ENCODE measurements around the gene DDA1. TPM values are rescaled to one million over a fixed set of nuclear protein-coding genes. Genes with fewer than 3 reads are reported as not detected.

DDA1 gene
- total RNA-seq, 1 donor from 2014 or later: 38.7 TPM

DNA sequence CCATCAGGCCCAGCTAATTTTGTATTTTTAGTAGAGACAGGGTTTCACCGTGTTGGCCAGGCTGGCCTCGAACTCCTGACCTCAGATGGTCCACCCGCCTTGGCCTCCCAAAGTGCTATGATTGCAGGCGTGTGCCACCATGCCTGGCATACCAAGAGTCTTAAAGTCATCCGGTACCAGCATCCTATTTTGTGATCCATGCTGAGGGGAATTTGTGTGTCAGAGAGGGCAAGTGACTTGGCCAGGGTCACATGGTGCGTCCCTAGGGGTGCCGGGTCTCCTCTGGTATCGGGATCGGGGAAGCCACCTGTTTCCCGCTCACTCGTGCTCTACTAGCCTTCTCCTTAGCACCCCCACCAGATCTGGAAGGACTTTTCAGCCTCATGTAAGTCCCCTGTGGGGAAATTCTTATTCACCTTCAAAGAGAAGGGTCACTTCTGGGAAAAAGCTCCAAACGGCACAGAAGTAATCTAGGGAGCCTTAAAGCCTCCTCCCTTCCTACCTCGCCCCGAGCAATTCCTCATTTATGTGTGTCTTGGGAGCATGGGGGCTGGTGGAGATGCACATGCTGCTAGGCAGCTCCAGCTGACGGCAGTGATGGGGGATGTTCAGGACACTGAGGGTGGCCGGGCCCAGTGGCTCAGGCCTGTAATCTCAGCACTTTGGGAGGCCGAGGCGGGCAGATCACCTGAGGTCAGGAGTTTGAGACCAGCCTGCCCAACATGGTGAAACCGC is 33.8 kb upstream of the DDA1 start:
- H3K9me3 Mint-ChIP-seq: no peaks in the 10 kb centered on the region
- H3K27me3 Mint-ChIP-seq: no peaks in the 10 kb centered on the region
- H3K4me3 Mint-ChIP-seq: no peak overlapping the region

DNA sequence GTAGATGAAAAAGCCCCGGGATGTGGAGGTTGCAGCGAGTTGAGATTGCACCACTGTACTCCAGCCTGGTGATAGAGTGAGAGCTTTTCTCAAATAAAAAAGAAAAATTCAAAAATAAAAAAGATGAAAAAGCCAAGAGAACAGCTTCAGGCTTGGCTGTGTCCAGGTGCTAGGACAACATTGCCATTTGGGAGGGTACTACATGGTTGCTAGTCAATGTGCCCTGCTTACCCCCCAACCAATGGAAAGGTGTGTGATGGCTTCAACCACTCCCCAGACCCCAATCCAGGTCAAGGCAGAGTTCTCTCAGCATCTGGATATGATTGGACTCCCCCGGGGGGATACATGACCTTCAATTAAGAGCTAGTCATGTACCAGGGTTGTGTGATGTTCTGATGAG is 29.9 kb upstream of the DDA1 start:
- DNase-seq (ENCODE audit: extremely low spot score, unreplicated experiment): no peak
- TF ChIP-seq, protein P1, sequence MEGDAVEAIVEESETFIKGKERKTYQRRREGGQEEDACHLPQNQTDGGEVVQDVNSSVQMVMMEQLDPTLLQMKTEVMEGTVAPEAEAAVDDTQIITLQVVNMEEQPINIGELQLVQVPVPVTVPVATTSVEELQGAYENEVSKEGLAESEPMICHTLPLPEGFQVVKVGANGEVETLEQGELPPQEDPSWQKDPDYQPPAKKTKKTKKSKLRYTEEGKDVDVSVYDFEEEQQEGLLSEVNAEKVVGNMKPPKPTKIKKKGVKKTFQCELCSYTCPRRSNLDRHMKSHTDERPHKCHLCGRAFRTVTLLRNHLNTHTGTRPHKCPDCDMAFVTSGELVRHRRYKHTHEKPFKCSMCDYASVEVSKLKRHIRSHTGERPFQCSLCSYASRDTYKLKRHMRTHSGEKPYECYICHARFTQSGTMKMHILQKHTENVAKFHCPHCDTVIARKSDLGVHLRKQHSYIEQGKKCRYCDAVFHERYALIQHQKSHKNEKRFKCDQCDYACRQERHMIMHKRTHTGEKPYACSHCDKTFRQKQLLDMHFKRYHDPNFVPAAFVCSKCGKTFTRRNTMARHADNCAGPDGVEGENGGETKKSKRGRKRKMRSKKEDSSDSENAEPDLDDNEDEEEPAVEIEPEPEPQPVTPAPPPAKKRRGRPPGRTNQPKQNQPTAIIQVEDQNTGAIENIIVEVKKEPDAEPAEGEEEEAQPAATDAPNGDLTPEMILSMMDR (conservative IDR thresholded peaks at IDR 0.05): no peak
- Mint-ChIP-seq H3K4me1 (ENCODE audit: unreplicated experiment) (no peaks in the 10 kb centered on the region), H3K4me3 (no peak overlapping the region), H3K9me3 (no peaks in the 10 kb centered on the region), H3K27ac (no peak overlapping the region), H3K27me3 (peaks cover 3% of the 10 kb centered on the region), H3K36me3 (peaks cover 11% of the 10 kb centered on the region)

More for the DNA sequence above, 33.8 kb upstream of the DDA1 start:
- H3K4me1 Mint-ChIP-seq (ENCODE audit: unreplicated experiment): no peaks in the 10 kb centered on the region
- DNase-seq (ENCODE audit: extremely low spot score, unreplicated experiment): no peak
- no peak overlapping the region for H3K27ac Mint-ChIP-seq
- TF ChIP-seq, protein P1 (conservative IDR thresholded peaks at IDR 0.05): no peak
- peaks cover 11% of the 10 kb centered on the region for H3K36me3 Mint-ChIP-seq

- no peak within 1 kb of the TSS for H3K27ac Mint-ChIP-seq
- H3K36me3 Mint-ChIP-seq: peaks cover 5% of the 10 kb centered on the region
- TF ChIP-seq, protein P1 (conservative IDR thresholded peaks at IDR 0.05): no peak
- peaks cover 3% of the 10 kb centered on the region for H3K27me3 Mint-ChIP-seq
- H3K9me3 Mint-ChIP-seq: no peaks in the 10 kb centered on the region
- H3K4me3 Mint-ChIP-seq: peak within 1 kb of the TSS; percentile 82
- no peaks in the 10 kb centered on the region for H3K4me1 Mint-ChIP-seq (ENCODE audit: unreplicated experiment)
- no peak for DNase-seq (ENCODE audit: extremely low spot score, unreplicated experiment)
Measured at GRCh38 chr19:17281391-17282304, 27.7 kb upstream of the DDA1 start, which contains the start of gene ANKLE1. ANKLE1 (plus strand) TSS chr19:17281901; CDS start chr19:17281921, 20 bp downstream.

GRCh38 chr19:17282488-17283125 is 26.8 kb upstream of the DDA1 start:
- DNase-seq (ENCODE audit: extremely low spot score, unreplicated experiment): peak; percentile 92
- Mint-ChIP-seq H3K9me3 (no peaks in the 10 kb centered on the region), H3K4me3 (peak overlapping the region; percentile 82), H3K4me1 (ENCODE audit: unreplicated experiment) (no peaks in the 10 kb centered on the region), H3K27me3 (peaks cover 3% of the 10 kb centered on the region), H3K27ac (no peak overlapping the region), H3K36me3 (no peaks in the 10 kb centered on the region)
- TF ChIP-seq, protein P1 (conservative IDR thresholded peaks at IDR 0.05): peak; percentile 97

- no peaks in the 10 kb centered on the region for H3K36me3 Mint-ChIP-seq
Measured at GRCh38 chr19:17283504-17283996, 25.8 kb upstream of the DDA1 start.

More at GRCh38 chr19:17283504-17283996, 25.8 kb upstream of the DDA1 start:
- H3K27ac Mint-ChIP-seq: no peak overlapping the region
- peaks cover 3% of the 10 kb centered on the region for H3K27me3 Mint-ChIP-seq
- no peaks in the 10 kb centered on the region for H3K9me3 Mint-ChIP-seq
- TF ChIP-seq, protein P1 (conservative IDR thresholded peaks at IDR 0.05): no peak
- DNase-seq (ENCODE audit: extremely low spot score, unreplicated experiment): no peak
- H3K4me1 Mint-ChIP-seq (ENCODE audit: unreplicated experiment): no peaks in the 10 kb centered on the region
- H3K4me3 Mint-ChIP-seq: peak overlapping the region; percentile 60

All from type B pancreatic cell (in vitro differentiated cells).